ENCODE measurements around the gene LARP4.
A peak's percentile ranks its signal among the peaks of the same experiment; 100 is the strongest.
"Not testable (repeated sequence)": the region's sequence is repeated elsewhere in the genome, so short reads cannot be mapped to it uniquely, and the experiment has no call there.

LARP4 gene

GRCh38 chr12:50483488-50483887 is 82.8 kb downstream of the LARP4 start:
- H3K27me3 ChIP-seq (ENCODE audit: low read depth, low read length), result no peaks in the 10 kb centered on the region
- H3K4me1 ChIP-seq (ENCODE audit: low read length), result no peaks in the 10 kb centered on the region
- H3K27ac ChIP-seq (ENCODE audit: low read length), result no peak overlapping the region
- H4K20me1 ChIP-seq (ENCODE audit: insufficient read depth, low read length), result no peaks in the 10 kb centered on the region
- H3K4me3 ChIP-seq (ENCODE audit: low read length), result no peak overlapping the region
- H3K36me3 ChIP-seq (replicated peaks; ENCODE audit: low read depth, low read length), result peaks cover 3% of the 10 kb centered on the region
- no peak overlapping the region for H2AFZ ChIP-seq (ENCODE audit: low read depth, low read length)
- no peaks in the 10 kb centered on the region for H3K9me3 ChIP-seq (ENCODE audit: insufficient read depth, low read length)
- H3K9ac ChIP-seq (ENCODE audit: low read length), result no peak overlapping the region
- H3K4me2 ChIP-seq (ENCODE audit: low read length), result no peak overlapping the region
- H3K79me2 ChIP-seq (ENCODE audit: low read length), result no peaks in the 10 kb centered on the region
- TF ChIP-seq CTCF (IDR thresholded peaks at IDR 0.05; ENCODE audit: low read depth, low read length) (no peak), EZH2phosphoT487 (IDR thresholded peaks at IDR 0.05; ENCODE audit: low read depth) (no peak)

GRCh38 chr12:50488801-50489200 is 88.1 kb downstream of the LARP4 start:
- H3K27ac ChIP-seq (ENCODE audit: low read length), result no peak overlapping the region

GRCh38 chr12:50498119-50498518 is 97.4 kb downstream of the LARP4 start:
- not testable (repeated sequence) for H4K20me1 ChIP-seq (ENCODE audit: insufficient read depth, low read length); H2AFZ ChIP-seq (ENCODE audit: low read depth, low read length); H3K27me3 ChIP-seq (ENCODE audit: low read depth, low read length); H3K36me3 ChIP-seq (replicated peaks; ENCODE audit: low read depth, low read length); H3K4me3 ChIP-seq (ENCODE audit: low read length); H3K79me2 ChIP-seq (ENCODE audit: low read length); H3K4me1 ChIP-seq (ENCODE audit: low read length); H3K4me2 ChIP-seq (ENCODE audit: low read length); H3K9me3 ChIP-seq (ENCODE audit: insufficient read depth, low read length); H3K9ac ChIP-seq (ENCODE audit: low read length); H3K27ac ChIP-seq (ENCODE audit: low read length)

More at GRCh38 chr12:50488801-50489200, 88.1 kb downstream of the LARP4 start:
- no peaks in the 10 kb centered on the region for H3K27me3 ChIP-seq (ENCODE audit: low read depth, low read length)
- TF ChIP-seq CTCF (IDR thresholded peaks at IDR 0.05; ENCODE audit: low read depth, low read length) (no peak), EZH2phosphoT487 (IDR thresholded peaks at IDR 0.05; ENCODE audit: low read depth) (no peak)
- H3K9me3 ChIP-seq (ENCODE audit: insufficient read depth, low read length), result no peaks in the 10 kb centered on the region
- no peak overlapping the region for H3K4me3 ChIP-seq (ENCODE audit: low read length)
- no peak overlapping the region for H3K9ac ChIP-seq (ENCODE audit: low read length)
- H3K36me3 ChIP-seq (replicated peaks; ENCODE audit: low read depth, low read length), result no peaks in the 10 kb centered on the region
- H4K20me1 ChIP-seq (ENCODE audit: insufficient read depth, low read length), result no peaks in the 10 kb centered on the region
- H3K4me1 ChIP-seq (ENCODE audit: low read length), result no peaks in the 10 kb centered on the region
- H3K4me2 ChIP-seq (ENCODE audit: low read length), result no peak overlapping the region
- no peaks in the 10 kb centered on the region for H3K79me2 ChIP-seq (ENCODE audit: low read length)
- no peak overlapping the region for H2AFZ ChIP-seq (ENCODE audit: low read depth, low read length)

- no peak for TF ChIP-seq EZH2phosphoT487 (IDR thresholded peaks at IDR 0.05; ENCODE audit: low read depth)
- peak; percentile 85 for TF ChIP-seq CTCF (IDR thresholded peaks at IDR 0.05; ENCODE audit: low read depth, low read length)
- Histone ChIP-seq H2AFZ (ENCODE audit: low read depth, low read length) (peak within 1 kb of the TSS; percentile 73), H3K79me2 (ENCODE audit: low read length) (peaks cover 49% of the 10 kb centered on the region)
Observed at GRCh38 chr12:50504798-50505674, 104.4 kb downstream of the LARP4 start, which contains the start of gene DIP2B. Gene DIP2B (plus strand): TSS chr12:50504985. CDS start chr12:50505141, 156 bp downstream.

More at GRCh38 chr12:50504798-50505674, 104.4 kb downstream of the LARP4 start, which contains the start of gene DIP2B:
- Histone ChIP-seq H3K9ac (ENCODE audit: low read length) (peak within 1 kb of the TSS; percentile 82), H4K20me1 (ENCODE audit: insufficient read depth, low read length) (peaks cover 5% of the 10 kb centered on the region; the same call in 1 of the 2 replicates), H3K4me1 (ENCODE audit: low read length) (peaks cover 8% of the 10 kb centered on the region; the same call in 1 of the 2 replicates), H3K27ac (ENCODE audit: low read length) (peak within 1 kb of the TSS; percentile 19; the same call in 1 of the 2 replicates), H3K4me2 (ENCODE audit: low read length) (peak within 1 kb of the TSS; percentile 92), H3K9me3 (ENCODE audit: insufficient read depth, low read length) (no peaks in the 10 kb centered on the region), H3K4me3 (ENCODE audit: low read length) (peak within 1 kb of the TSS; percentile 93), H3K27me3 (ENCODE audit: low read depth, low read length) (no peaks in the 10 kb centered on the region), H3K36me3 (replicated peaks; ENCODE audit: low read depth, low read length) (peaks cover 5% of the 10 kb centered on the region)
